ENCODE results near the gene SRGAP3. TPM values are rescaled to one million over a fixed set of nuclear protein-coding genes. Genes with fewer than 3 reads are reported as not detected.
A peak's percentile ranks its signal among the peaks of the same experiment; 100 is the strongest.

The SRGAP3 gene
- total and polyA plus RNA-seq, 5 experiments from 2014 or later, result 0.73 to 2.5 (median 1.8) TPM

- no peak for ATAC-seq
- Mint-ChIP-seq H3K27ac (peak overlapping the region in 1 of 10 donors; percentile 0), H3K4me1 (no peaks in the 10 kb centered on the region), H3K27me3 (no peaks in the 10 kb centered on the region), H3K9me3 (no peaks in the 10 kb centered on the region), H3K4me3 (no peak overlapping the region), H3K36me3 (peaks cover 0 to 32% (median 13%) of the 10 kb centered on the region in 3 donors)
- DNase-seq, result no peak
- POLR2A ChIA-PET, result no interaction called here
Observed at GRCh38 chr3:8931342-8931741, 318.1 kb downstream of the SRGAP3 start.

Other genes with a start within 250 kb of the SRGAP3 start
- 10 to 100 TPM; 42.6 to 43.3 TPM for gene THUMPD3, start 113.4 kb upstream of the SRGAP3 start, total RNA-seq
- gene THUMPD3, start 113.4 kb upstream of the SRGAP3 start, polyA plus RNA-seq, result 10 to 100 TPM; 22.7 to 30.8 (median 23.5) TPM
- gene SETD5, start 148.0 kb upstream of the SRGAP3 start, total RNA-seq, result 100 to 1,000 TPM; 143 to 146 TPM
- 10 to 100 TPM; 16.0 to 43.0 (median 24.7) TPM for gene SETD5, start 148.0 kb upstream of the SRGAP3 start, polyA plus RNA-seq

All from naive thymus-derived CD8-positive, alpha-beta T cell (primary cell).